IPS-NIHi11 (cell line): Measurements from ENCODE around the gene EN2.
A peak's percentile ranks its signal among the peaks of the same experiment; 100 is the strongest.

Experiments used
- DNase-seq: peaks from one replicate; pipeline ENCODE4 v3.0.0; 2012; ENCODE audit warnings: mixed read lengths, low spot score

The EN2 gene

GRCh38 chr7:155458111-155458877 is at the start of gene EN2:
Gene EN2 (plus strand): TSS chr7:155458129. CDS start chr7:155458378, 249 bp downstream.
- DNase-seq, result peak; percentile 53

DNA sequence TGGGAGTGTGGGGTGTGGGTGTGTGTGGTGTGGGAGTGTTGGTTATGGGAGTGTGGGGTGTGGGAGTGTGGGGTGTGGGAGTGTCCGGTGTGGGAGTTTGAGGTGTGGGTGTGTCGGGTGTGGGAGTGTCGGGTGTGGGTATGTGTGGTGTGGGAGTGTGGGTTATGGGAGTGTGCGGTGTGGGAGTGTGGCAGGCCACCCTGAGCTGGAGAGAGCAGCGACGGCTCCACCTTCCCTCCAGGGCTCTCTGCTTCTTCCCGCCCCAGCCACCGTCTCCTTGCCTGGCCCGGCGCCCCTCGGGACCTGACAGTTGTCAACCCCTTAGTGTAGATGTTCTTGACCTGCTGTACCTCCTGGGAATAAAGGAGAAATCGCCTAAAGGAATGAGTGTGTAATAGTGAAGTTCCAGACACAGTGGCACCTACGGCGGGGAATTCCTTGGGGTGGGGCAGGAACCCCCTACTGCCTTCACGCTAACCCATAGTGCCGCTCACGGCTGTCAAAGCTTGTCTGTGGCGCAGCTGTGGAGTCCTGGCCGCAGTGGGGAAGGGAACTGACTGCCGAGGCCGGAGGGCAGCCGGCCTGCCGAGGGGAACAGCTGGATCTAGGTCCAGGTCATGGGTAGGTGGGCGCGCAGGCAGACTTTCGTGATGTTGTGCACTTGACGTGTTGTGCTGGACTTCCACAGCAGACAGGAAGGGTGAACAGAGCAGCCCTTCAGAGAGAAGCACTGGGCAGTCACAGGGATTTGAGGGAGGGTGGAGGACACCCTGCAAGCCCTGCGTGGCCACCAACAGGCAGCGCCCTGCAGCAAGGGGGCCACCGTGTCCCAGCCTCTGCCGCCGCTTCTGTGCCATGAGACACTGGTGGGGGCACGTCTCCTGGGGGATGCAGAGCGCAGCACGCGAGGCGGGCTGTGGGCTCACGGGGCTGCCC is 49.0 kb upstream of the EN2 start:
- peak; percentile 43 for DNase-seq

DNA sequence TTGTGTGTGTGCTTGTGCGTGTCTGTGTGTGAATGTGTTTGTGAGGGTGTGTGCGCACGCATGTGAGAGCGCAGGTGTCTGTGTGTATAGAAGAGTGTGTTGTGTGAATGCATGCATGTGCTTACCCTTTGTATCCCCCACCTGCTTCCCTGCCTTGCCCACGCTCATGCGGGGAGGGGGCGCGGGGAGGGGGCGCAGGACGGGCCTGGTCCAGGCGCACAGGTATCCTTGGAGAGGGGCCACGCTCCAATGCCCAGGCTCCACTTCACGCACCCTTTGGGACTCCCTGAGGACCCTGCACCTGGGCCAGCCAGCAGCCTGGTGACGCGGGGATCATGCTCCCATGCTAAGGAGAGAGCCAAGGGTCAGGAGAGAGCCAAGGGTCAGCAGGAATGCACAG is 47.9 kb upstream of the EN2 start:
- DNase-seq, result no peak

- no peak for DNase-seq
Observed at GRCh38 chr7:155410431-155410830, 47.5 kb upstream of the EN2 start.

DNA sequence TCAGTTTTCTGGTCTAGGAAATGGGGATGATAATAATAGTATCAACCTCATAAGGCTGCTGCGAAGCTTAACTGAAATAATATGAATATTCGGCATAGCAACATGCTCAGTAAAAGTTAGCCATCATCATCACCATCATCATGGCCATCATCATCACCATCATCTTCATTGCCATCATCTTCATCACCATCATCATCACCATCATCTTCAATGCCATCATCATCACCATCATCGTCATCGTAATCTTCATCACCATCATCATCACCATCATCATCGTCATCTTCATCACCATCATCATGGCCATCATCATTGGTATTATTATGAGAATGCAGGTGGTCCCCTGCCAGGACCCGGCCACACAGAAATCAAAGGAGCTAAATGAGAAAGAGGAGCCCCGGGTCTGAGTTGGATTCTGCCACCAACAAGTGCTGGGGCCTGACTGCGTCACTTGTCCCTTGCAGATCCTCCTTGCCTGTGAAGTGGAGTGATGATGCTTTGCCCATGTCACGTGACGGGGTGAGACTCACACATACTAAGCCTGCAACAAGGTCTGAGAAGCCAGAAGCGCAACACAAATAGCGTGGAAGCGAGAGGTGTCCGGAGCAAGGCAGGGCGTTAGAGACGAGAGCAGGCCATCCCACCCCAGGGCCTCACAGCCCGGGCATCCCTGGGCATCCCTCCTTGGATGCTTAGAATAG is 46.1 kb upstream of the EN2 start:
- no peak for DNase-seq

- peak; percentile 84 for DNase-seq
Observed at GRCh38 chr7:155412416-155413253, 45.3 kb upstream of the EN2 start.

- no peak for DNase-seq
Observed at GRCh38 chr7:155414547-155415492, 43.1 kb upstream of the EN2 start.

DNA sequence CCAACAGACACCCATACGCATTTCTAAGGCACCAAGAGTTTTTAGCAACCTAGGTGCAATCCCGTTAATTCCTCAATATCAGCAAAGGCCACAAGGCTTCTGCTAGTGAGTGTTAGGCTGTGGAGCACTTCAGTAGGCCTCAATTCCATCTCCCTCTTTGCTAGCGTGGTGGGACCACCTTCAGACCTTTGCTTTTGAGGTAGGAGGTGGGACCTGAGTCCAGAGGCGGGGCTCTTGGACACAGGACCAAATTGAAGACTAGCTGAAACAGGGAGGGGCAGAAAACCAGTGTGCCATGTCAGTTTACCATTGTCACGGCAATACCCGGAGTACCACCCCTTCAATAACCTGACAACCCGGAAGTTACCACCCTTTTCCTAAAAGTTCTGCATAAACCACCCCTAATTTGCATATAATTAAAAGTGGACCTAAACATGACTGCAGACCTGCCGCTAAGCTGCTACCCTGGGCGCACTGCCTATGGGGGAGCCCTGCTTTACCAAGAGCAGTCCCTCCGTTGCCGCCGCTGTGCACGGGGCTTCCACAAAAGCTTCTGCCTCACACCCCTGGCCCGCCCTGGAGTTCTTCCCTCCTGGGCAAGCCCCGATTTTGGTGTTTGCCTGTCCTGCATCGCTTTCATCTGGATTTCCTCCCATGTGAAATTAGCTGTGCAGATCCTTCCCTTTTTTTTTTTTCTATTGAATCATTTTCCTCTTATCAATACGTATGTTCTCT is 41.1 kb upstream of the EN2 start:
- DNase-seq, result no peak

DNA sequence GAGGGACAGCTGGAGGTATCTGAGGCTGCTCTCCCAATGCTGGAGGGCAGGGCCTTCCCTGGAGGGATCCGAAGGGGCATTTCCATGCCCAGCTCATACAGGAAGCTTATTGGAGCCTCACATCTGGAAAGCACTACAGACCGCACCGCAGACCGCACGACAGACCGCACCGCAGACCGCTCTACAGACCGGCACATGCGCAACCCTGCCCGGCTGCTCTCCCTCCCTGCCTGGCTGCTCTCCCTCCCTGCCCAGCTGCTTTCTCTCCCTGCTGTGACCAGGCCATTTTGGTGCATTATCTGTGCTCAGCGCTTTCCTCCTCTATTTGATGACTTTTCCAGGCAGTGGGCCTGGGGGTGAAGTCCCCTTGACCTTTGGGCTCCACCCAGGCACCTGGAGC is 39.6 kb upstream of the EN2 start:
- no peak for DNase-seq

DNA sequence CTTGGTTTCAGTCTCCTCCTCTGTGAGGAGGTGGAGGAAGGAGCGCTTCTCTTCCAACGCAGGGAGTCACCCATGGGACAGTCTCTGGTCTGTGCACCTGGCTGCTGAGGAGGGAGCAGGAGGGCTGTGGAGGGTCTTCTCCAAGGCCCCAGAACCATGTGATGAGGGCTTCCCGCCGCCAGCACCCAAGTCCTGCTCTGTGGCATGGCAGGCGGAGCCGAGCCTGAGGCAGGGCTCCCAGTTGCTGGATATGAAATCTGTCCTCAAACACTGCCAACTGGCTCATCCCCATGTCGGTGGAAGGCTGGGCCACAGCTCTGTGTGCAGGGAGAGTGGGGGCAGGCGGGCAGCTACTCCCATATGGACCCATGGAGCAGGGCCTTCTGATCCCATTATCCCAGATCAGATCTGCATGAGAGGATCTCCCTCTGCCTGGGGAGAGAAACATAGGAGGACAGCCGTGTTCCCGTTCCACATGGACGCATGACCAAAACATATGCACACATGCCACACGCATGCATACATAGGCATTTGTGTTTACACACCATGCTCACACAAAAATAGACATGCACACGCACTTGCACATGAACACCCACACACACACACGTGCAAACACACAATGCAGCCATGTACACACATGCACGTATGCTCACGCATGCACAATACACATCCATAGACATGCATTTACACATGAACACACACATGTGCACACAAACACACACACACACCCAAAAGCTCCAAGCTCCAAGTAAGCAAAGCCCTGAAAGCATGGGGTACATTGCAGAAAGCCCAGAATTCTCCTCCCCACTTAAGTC is 38.8 kb upstream of the EN2 start:
- no peak for DNase-seq

DNA sequence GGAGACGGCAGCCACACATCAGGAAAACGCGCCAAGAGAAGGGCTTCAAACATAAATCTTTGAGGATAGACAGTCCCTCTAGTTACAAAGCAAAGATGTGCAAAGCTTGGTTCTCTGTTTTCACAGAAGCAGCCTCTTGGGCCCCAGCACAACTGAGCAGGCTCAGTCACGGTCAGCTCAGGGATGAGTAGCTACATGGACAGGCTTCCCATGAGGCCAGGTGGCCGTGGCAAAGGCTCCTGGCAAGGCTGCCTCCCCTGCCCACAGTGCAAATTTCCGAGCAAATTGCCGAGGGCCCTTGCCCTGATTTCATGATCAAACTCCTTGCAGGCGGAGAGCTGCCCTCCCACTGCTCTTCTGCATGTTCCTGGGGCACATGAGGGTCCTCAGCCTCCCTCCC is 37.8 kb upstream of the EN2 start:
- no peak for DNase-seq

- DNase-seq, result no peak
Observed at GRCh38 chr7:155422151-155422550, 35.8 kb upstream of the EN2 start.

GRCh38 chr7:155422599-155423336 is 35.2 kb upstream of the EN2 start:
- no peak for DNase-seq

DNA sequence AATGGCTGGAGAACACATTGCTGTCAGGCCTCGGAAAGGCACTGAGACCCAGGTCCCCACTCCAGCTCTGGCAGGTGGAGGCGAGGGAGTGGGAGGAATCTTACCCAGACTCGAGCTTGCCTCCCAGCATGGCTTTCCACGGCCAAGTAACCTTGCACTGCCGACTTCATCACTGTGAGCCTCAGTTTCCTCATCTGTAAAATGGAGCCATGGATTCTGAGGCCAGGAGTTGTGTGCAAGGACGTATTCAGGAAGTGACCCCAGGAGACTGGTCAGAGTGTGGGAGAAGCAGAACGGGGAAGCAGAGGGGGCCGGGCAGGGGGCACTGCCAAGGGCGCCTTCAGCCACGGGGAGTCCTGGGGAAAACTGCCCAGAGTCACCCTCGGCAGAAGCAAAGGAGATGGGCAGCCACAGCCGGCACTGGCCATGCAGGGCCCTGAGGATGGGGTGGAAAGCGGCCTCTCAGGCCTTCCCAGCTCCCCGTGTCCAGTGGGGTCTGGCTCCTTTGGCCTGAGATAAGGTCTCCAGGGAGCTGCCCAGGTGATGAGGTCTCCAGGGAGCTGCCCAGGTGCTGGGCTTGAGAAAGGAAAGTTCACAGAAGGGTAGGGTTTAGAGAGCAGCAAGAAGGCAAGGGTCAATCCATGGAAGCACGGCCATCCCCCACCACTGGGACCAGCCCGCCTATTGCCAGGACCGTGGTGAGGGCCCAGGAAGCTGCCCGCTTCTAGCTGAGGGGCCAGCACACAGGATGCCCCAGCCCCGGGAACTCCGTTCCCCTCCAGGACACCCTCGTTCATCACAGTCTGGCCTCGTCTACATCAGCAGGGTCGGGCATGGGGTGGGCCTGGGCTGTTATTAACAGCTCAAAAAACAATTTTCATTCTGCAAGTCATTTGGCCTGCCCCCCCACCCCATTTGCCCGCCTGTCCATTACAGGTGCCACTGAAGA is 34.3 kb upstream of the EN2 start:
- no peak for DNase-seq

DNA sequence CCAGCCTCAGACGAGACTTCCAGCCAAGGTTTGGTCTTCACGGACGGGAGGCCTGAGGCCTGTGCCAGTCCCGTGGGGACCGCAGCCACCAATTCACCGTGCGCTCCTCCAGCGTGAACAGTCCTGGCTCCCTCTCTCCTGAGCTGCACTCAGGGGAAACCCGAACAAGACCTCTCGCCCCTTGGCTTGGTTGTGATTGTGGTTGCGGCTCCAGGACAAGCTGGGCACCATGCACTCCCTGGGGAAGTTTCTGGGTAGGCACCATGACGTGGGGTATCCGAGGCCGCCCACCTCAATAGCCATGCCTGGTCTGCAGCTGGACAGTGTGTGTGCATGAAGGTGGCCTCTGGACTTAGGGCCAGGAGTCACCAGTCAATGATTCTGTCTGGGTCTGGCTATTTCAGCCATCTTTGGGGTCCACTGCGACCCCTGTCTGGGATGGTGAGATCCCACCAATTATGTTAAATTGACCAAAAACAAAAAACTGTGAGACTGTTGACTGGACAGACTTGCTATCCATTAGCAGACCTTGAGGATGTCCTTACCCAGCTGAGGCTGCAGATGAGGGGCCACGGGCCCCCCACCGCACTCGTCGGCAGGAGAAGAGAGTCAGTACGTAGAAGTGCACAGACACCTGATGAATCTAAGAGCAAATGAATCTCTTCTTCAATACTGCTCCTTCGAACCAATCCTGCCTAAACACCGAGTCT is 33.5 kb upstream of the EN2 start:
- DNase-seq, result no peak

GRCh38 chr7:155425011-155425340 is 33.0 kb upstream of the EN2 start:
- no peak for DNase-seq

GRCh38 chr7:155425887-155426286 is 32.0 kb upstream of the EN2 start:
- no peak for DNase-seq
